Activated CD4-positive, alpha-beta T cell treated with anti-CD3 and anti-CD28 coated beads, Interleukin-2, amount 50 U/mL, for 16 hours (primary cell): ENCODE measurements around the gene TEX22.

Experiments used
- DNase-seq: peaks from one replicate; pipeline ENCODE4 v3.0.0-alpha.2; 2020

Gene TEX22

DNA sequence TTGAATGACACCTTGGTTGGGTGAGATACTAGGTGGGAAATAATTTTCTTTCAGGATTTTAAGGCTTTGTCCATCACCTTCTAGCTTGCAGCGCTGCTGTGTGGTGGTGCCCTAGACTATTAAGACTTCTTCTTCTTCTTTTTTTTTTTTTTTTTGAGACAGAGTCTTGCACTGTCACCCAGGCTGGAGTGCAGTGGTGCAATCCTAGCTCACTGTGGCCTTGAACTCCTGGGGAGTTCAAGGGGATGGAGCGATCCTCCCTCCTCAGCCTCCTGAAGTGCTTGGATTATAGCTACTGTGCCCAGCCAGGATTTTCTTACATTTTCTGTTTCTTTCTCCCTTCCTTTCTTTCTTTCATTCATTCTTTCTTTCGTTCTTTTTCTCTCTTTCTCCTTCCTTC lies 11.0 kb downstream of the TEX22 start:
- no peak for DNase-seq

DNA sequence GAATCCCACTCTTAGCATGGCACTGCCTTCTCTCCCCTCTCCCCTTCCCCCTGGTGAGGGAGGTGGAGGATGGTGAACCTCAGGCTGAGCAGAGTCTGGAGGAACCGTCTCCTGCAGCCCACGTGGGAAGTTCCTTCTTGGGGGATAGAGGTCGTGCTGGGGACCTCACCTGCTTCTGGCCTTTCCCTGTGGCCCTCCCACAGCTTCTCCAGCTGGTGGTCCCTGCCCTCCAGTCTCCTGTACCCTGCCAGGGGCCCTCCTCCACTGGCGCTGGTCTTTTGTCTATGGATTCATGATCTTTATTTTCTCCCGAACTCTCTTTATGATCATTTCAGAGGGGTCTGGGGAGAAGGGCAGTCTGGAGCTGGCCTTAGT lies 12.3 kb downstream of the TEX22 start:
- no peak for DNase-seq

DNA sequence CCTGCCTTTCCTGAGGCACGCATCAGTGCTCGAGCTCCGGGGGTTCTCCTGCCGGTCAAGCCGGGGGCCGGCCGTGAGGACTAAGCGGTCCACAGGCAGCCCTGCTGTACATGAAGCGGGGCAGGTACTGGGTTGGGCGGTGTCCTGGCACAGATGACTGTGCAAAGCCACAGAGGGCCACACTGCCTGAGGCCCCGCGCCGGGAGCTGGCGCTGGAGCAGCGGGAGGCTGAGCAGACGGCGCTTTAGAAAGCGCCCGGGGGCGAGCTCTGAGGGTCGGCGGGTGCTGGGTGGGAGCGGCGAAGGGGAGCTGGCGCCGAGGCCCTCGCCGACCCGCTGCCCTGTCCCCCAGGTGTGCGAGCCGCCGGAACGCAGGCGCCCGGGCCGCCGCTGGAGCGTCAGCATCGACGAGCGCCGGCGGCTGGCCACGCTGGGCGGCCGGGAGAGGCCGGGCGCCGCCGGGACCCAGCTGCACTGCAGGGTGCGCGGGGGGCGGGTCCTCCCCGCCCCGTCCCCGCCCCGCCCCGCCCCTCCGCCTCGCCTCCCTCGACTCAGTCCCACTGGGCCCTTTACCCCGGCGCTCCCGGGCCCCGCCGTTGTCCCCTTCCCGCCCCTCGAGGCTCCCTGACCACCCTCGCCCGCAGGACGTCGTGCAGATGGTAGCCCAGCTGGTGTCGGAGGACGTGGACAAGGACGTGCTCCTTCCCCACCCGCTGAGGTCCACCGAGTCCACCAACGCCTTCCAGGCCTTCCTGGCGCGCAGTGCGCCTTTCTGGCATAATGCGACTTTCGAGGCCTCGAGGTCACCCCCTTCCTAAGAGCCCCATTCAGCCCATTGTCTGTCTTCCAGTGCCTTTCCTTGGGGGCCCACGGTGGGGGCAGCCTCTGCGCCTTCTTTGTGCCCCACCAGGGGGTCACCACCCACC lies 12.9 kb downstream of the TEX22 start:
- DNase-seq, result no peak

DNA sequence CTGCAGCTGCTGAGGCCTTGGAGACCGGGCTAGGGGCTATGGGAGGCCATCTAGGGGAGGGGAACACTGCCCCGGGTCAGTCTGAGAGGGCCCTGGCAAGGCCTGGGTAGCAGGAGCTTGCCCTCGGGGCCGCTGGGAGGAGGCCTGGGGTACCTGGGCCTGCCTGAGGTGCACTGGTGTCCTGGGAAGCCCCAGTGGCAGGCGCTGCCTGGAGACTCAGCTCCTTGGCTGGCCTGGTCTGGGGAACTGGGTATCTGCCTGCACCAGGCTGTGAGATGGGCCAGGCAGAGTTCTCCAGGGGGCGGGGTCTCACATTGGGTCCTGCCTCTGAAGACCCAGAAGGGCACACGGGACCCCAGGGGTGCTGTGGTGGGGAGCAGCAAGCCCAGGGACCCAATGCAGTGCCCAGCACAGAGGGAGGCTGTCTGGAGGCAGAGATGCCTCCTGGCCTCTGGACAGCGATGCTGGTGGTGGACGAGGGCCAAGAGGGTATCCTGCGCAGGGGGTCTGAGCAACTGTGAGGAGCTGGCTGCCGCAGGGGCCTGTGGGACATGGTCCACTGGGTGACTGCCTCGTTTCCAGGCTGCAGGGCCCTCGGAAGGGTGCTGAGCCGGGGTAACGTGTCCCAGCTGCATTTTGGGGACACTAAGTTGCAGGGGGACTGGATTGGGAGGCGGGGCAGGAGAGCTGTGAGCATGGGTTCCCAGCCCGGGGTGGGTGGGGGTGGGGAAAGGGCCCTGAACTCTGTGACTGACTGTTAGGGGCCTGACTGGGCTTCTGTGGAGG lies 13.8 kb downstream of the TEX22 start:
- no peak for DNase-seq

DNA sequence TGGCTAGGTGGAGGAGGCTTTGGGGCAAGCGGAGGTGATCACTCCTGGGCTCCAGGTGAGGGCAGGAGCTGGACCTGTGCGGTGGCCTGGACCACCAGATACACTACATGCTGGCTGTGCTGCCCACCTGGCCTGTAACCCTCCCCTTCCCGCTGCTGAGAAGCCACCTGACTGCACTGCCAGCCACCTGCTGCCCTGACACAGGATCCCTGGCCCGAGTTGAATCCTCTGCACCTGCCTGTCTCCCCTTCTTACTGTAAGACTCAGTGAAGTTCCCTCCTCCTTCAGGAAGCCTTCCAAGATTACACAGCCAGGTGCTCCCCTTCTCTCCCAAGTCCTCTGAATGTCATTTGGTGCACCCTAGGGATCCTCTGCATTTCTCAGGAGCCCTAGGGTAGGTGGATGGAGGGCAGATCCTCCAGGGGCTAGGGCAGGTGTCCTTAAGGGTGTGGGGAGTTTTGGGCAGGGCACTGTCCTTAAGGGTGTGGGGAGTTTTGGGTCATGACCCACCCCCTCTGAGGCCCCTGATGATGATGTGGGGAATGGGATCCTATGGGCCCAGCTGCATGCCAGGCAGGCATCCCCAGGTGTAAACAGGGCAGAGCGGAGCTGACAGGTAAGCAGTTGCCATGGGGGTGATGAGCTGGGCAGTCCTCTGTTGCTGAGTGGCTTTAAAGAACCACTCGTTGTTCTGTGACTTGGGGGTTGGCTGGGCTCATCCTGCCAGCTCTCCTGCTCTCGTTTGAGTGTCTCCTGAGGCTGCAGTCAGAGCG lies 14.6 kb downstream of the TEX22 start:
- no peak for DNase-seq

DNA sequence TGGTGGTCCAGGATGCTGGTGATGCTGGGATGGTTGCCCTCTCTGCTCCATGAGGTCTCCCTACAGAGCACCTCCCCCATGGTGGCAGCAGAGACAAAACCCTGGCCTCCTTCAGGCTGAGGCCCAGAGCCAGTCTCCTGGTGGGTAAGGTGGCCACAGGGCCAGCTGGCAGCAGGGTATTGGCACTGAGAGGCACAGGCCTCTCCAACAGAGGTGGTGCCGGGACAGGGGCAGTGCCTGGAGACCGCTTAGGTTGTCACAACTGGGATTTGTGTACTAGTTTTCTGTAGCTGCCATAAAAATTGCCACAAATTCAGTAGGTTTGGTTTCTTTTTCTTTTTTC lies 15.2 kb downstream of the TEX22 start:
- no peak for DNase-seq

DNA sequence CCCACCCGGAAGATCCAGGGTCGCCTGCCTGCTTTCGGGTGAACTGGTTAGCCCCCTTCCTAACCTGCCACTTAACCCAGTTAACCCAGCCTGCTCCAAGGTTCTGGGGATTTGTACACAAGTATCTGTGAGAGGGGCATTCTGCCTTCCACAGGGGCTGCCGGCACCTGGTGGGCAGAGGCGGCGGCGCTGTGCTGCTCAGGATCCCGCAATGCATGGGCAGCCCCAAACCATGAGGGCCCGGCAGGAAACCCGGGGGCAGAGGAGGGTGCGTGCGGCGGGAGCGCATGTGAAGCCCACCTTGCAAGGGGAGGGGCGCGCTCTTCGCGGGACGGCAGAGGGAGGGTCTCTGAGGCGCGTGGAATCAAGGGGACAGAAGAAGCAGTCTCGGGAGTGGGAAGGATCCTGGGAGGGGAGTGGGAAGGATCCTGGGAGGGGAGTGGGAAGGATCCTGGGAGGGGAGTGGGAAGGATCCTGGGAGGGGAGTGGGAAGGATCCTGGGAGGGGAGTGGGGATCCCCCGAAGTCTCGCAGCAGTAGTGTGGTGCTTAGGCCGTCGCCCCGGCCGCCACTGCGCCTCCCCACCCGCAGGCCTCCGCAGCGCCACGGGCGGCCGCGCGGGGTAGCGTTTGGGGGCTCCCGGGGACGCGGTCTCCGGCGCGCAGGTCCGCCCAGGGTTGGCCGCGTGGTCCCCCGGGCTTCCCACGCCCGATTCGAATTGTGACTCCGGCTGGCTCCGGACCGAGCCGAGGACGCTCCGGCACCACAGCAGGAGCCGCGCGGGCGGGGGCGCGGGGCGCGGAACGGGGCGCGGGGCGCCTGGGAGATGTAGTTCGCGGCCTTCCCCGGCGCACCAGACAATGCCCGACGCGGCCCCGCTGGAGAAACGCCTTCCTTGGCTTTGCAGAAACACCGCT lies 16.4 kb downstream of the TEX22 start:
- peak; percentile 58 for DNase-seq

DNA sequence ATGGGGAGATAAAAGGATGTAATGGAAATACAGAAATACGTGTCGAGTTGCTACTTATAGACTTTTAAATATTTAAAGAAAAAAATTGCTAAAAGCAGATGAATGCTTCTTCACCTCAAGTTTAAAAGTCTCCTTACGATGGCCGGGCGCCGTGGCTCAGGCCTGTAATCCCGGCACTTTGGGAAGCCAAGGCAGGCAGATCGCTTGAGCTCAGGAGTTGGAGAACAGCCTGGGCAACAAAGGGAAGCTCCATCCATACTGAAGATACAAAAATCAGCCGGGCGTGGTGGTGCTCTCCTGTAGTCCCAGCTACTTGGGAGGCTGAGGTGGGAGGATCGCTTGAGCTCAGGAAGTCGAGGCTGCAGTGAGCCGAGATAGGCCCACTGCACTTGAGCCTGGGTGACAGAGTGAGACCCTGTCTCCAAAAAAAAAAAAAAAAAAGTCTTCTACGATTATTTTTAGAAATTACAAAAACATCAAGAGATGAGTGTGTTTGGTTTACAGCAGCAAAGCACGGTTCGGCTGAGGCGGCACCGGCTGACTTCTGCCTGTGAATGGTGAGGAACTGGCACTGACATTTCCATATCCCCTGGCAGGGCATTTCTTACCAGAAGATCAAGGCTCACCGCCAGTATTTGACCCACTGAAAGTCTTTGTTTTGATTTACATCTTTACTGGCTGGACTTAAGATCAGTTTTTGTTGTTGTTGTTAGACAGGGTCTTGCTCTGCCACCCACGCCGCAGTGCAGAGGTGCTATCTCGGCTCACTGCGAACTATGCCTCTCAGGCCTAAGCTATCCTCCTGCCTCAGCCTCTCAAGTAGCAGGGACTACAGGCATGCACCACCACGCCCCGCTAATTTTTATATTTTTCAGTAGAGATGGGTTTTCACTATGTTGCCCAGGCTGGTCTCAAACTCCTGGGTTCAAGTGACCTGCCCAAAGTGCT lies 17.4 kb downstream of the TEX22 start:
- no peak for DNase-seq

DNA sequence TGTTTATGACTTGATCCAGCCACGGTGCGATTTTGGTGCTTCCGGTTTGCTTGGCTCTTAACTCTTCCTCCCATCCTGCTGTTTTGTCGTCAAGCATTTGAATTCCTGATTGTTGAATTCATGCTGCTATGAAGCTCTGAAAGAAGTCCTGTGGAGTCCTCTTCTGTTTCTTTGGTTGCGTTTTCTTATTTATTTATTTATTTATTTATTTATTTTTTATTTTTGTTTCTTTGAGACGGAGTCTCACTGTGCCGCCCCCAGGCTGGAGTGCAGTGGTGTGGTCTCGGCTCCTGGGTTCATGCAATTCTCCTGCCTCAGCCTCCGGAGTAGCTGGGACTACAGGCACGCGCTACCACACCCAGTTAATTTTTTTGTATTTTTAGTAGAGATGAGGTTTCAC lies 18.3 kb downstream of the TEX22 start:
- no peak for DNase-seq

DNA sequence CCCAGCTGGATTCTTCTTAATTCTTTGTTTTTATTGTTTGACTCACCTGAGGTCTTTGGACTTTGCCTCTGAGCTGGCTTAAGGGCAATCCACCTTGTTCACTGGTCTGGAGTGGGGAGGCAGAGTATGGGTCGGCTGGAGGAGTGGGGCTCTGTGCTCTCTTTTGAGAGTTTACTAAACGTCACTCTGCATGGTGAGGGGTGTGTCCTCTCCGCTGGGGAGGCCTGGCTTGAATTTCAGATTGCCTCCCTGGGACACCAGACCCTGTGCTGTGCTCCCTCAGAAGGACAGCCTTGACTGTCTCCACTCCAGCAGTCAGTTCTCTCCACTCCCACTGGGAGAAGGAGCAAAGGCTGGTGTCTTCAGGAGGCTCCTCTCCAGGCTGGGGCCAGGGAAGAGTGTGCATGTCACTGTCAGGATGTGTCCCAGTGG lies 19.4 kb downstream of the TEX22 start:
- DNase-seq, result no peak

DNA sequence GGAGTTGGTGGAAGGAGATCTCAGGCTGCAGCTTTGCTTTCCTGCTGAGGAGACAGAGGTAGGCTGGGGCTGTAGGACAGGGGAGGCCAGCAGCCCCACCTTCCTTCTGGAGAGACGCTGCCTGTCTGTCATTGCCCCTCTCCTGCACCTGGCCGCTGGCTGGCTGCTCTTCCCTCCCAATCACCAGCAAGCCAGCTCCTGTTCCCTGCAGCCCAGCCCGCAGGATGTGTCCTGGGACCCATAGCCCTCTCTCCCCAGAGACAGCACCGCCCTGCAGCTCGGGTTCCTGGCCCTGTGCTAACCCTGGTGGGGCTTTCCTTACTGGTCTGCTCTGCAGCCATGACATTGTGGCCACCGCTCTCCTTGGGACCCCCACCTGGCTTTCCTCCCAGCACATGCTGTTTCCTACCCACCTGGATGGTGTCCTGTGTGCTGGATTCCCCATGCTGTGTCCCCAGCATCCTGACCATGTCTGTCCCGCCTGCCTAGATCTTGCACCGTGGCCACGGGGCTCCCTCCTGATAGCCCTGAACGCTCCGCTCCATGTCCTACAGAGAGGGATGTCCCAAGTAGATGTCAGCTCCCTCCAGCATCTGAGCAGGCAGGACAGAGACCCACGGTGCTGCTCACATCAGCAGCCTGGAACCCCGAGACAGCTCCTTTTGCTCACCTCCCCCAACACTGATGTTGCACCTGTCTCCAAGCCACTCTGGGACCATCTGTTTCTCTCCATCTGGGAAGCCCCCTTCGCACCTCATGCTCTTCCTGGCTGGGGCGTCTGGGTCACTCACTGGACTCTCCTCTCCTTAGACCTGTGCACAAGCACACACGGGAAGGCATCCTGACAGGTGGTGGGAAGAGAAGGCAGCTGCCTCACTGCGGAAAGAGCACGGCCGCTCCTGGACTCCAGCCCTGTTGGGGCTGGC lies 20.2 kb downstream of the TEX22 start:
- DNase-seq, result no peak

DNA sequence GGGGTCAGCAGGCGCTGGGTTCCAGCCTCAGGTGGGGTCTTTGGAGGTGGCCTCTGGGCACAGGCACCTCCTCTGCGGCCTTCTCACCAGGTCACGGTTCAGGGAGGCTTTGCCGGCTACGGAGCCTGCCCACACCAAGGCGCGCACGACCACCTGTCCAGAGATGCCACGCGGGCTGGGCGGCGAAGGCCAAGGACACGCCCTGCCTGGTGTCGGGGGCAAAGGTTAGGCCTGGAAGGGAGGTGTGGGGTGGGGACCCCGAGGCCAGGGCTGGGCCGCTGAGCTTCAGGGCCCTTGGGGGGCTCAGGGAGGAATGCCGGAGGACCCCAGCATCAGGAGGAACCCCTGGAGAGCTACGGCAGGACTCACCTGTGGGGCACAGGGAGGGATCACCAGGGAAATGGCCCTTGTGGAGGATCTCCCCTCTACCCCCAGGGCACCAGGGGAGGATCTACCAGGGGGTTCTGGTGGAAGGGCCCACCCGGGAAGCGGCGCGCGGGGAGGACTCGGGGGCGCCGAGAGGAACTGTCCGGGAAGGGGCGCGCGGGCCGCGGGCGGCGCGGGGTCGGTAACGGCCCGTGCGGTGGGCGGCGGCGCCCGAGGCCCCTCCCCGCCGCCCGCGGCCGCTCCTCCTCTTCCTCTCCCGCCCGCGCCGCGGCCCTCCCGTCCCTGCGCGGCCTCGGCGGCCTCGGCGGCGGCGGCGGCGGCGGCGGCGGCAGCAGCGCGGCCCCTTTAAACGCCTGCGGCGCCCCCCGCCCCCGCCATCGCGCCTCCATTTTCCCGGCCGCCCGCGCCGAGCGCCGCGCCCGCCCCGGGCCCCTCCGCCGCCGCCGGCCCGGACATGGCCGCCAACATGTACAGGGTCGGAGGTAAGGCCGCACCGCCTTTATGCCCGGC lies 21.1 kb downstream of the TEX22 start, which contains the start of gene MTA1:
MTA1 (plus strand) TSS at position 633 of the 897 bp plus-strand sequence; CDS start at position 842, 209 bp downstream.
- DNase-seq, result peak; percentile 30

DNA sequence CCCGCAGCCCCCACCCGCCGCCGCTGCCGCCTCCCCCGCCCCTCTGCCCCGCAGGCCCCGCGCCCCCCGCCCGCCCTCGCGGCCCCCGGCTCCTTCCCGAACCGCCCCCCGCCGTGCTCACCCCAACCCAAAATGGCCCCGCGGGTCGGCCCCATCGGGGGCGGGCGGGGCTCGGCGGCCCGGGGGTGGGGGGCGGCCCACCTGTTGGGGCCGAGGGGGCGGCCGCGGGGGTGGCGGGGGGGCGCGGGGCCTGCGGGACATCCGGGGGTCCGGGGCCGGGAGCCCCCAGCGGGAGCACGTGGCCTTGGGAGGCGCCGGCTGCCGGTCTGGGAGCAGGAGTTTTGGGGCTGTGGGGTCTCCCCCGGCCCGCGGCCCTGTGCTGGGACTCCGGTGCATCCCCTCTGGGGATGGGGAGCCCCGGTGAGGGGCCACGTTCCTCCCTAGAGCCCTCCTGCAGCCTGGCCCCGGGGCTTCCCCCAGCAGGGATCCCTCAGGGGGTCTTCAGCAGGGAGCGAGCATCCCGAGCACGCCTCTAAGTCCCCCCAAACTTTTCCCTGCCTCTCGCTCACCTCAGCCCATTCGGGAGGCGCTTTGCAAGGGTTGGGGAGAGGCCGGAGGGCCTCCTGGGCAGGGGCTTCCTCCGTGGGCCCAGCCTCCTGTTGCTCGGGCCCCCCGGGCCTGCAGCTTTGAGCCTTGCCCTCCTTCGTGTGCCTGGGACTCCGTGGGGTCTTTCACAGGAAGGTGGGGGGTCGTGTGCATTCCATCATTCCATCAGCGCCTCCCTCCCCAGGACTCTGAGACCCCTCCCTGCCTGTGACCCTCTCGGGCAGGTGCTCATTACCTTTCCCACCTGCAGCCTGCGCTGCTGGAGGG lies 22.0 kb downstream of the TEX22 start:
- DNase-seq, result no peak

DNA sequence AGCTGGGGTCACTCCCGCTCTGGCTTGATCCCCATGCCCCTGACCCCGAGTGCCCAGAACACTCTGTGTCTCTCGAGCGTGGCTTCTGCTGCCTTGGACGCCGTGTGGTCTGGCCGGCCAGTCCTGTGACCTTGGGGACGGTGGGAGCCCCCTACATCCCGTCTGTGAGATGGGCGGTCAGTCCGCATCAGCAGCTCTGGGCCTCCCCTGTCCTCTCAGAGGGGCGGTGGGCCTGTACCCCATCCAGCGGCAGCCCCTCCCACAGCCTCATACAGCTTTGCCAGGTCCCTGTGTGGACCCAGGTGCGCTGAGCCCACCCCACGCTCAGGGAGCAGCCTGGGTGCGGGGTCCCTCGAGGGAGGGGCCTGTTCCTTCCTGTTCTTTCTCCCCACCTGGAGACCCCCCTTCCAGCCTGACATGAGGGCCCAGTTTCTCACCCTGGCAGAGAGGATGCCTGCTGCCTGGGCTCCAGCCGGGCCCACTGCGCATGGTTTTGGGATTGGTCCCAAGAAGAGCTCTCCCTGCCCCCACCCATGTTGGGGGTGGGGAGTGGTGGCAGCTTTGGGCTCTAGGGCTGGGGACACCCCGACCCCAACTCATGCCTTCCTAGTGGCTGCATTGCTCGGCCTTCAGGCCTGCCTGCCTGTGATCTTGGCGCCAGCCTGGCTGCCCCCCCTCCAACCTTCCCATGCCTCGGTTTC lies 22.8 kb downstream of the TEX22 start:
- no peak for DNase-seq

DNA sequence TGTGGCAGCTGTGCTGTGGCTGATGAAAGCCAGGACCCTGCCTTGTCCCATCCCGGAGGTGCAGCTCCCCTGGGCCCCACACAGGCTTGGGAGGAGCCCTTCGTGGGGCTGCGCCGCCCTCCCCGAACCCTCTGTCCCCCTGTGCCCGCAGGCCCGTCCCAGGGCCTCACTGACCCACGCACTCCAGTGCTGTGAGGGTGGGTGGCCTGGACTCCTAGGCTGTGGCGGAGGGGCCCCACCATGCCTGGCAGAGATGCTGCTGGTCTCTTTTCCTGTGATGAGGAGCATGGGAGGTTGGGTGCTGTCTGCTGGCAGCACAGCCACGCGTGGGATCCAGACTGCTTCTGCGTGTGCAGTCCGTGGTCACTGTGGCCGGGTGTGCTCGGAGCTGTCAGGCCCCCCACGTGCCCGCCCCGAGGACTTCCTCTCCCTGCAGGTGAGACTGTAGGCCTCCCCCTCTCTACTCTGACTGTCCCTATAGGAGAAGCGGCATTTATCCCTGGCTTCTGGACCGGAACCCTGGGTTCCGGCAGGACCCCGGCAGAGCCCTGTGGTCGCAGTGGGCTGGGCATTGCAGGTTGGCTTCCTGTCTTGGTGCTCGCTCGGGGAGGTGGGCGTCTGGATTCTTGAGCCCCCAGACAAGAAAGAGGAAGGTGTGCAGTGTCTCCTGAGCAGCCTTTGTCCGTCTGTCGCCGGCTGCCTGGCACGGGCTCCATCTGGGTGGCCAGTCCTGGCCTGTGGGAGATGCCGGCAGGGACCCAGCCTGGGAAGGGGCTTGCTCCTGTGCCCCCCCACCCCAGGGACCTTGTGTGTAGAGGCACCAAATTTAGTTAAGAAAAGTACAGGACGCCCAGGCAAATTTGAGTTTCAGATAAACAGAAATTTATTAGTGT lies 23.6 kb downstream of the TEX22 start:
- no peak for DNase-seq
